Ishikawa (cell line): ENCODE data around the gene DSTN.

Source experiments
- EGR1 ChIP-seq: IDR thresholded peaks from 2 replicates; pipeline ENCODE4 v1.6.1; 2012
- EP300 ChIP-seq: IDR thresholded peaks from 2 replicates; pipeline ENCODE4 v1.6.1; 2012; ENCODE audit warnings: borderline replicate concordance
- TCF12 ChIP-seq: IDR thresholded peaks from 2 replicates; pipeline ENCODE4 v1.6.1; 2012; ENCODE audit warnings: low read depth

The DSTN gene

DNA sequence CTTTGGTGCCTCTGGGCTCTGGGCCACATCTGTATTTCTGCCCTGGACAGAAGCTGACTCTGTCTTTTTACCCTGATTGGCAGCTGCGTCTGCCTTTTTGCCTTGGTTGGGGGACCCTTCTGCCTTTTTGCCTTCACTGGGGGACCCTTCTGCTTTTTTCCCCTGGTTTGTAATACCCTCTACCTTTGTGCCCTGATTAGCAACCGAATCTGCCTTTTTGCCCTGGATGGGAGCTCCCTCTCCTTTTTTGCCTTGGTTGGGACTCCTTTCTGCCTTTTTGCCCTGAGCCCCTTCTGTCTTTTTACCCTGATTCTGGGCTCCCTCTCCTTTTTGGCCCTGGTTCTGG, 88.7 kb downstream of the DSTN start:
- TF ChIP-seq EGR1 (no peak), TCF12 (no peak), EP300 (no peak)
